ENCODE results near the gene CHCHD1.
A peak's percentile ranks its signal among the peaks of the same experiment; 100 is the strongest.
"Not testable (repeated sequence)": the region's sequence is repeated elsewhere in the genome, so short reads cannot be mapped to it uniquely, and the experiment has no call there.

CHCHD1 gene

GRCh38 chr10:73793456-73793855 lies 11.6 kb downstream of the CHCHD1 start:
- DNase-seq (ENCODE audit: low read depth in 2 of 2) = no peak

GRCh38 chr10:73795491-73795890 lies 13.6 kb downstream of the CHCHD1 start:
- not testable (repeated sequence) for DNase-seq (ENCODE audit: low read depth in 2 of 2)

GRCh38 chr10:73796035-73796434 lies 14.2 kb downstream of the CHCHD1 start:
- not testable (repeated sequence) for DNase-seq (ENCODE audit: low read depth in 2 of 2)

GRCh38 chr10:73796766-73797165 lies 14.9 kb downstream of the CHCHD1 start:
- no peak for DNase-seq (ENCODE audit: low read depth in 2 of 2)

- DNase-seq (ENCODE audit: low read depth in 2 of 2) = no peak
Observed at GRCh38 chr10:73797324-73798025, 15.6 kb downstream of the CHCHD1 start.

GRCh38 chr10:73798087-73798486 lies 16.2 kb downstream of the CHCHD1 start:
- DNase-seq (ENCODE audit: low read depth in 2 of 2) = no peak

- DNase-seq (ENCODE audit: low read depth in 2 of 2) = no peak
Observed at GRCh38 chr10:73798927-73799560, 17.2 kb downstream of the CHCHD1 start.

- no peak for DNase-seq (ENCODE audit: low read depth in 2 of 2)
Observed at GRCh38 chr10:73799899-73800559, 18.2 kb downstream of the CHCHD1 start.

- no peak for DNase-seq (ENCODE audit: low read depth in 2 of 2)
Observed at GRCh38 chr10:73800560-73801252, 18.9 kb downstream of the CHCHD1 start.

- no peak for DNase-seq (ENCODE audit: low read depth in 2 of 2)
Observed at GRCh38 chr10:73801253-73801590, 19.4 kb downstream of the CHCHD1 start.

GRCh38 chr10:73802276-73802991 lies 20.6 kb downstream of the CHCHD1 start:
- no peak for DNase-seq (ENCODE audit: low read depth in 2 of 2)

- DNase-seq (ENCODE audit: low read depth in 2 of 2) = no peak
Observed at GRCh38 chr10:73803680-73804286, 21.9 kb downstream of the CHCHD1 start.

GRCh38 chr10:73806176-73806950 lies 24.5 kb downstream of the CHCHD1 start:
- DNase-seq (ENCODE audit: low read depth in 2 of 2) = no peak

GRCh38 chr10:73807471-73807870 lies 25.6 kb downstream of the CHCHD1 start:
- DNase-seq (ENCODE audit: low read depth in 2 of 2) = no peak

- no peak for DNase-seq (ENCODE audit: low read depth in 2 of 2)
Observed at GRCh38 chr10:73808021-73808815, 26.4 kb downstream of the CHCHD1 start.

GRCh38 chr10:73809061-73809818 lies 27.4 kb downstream of the CHCHD1 start:
- DNase-seq (ENCODE audit: low read depth in 2 of 2) = no peak

- DNase-seq (ENCODE audit: low read depth in 2 of 2) = no peak
Observed at GRCh38 chr10:73810358-73810734, 28.5 kb downstream of the CHCHD1 start.

- DNase-seq (ENCODE audit: low read depth in 2 of 2) = peak; percentile 19 to 27
Observed at GRCh38 chr10:73810735-73811465, 29.1 kb downstream of the CHCHD1 start.

Measured in stimulated activated CD4-positive, alpha-beta T cell treated with anti-CD3 and anti-CD28 coated beads, Interleukin-15, amount 100 ng/mL, for 48 hours (primary cell).